Panc1 (cell line): ENCODE results near the gene HEXD. TPM values are rescaled to one million over a fixed set of nuclear protein-coding genes. Genes with fewer than 3 reads are reported as not detected.

Experiments used
- ATAC-seq: fragments of 200-7000 bp; cut with Tn5 transposase; 2 replicates; pipeline ENCODE4 v1.9.1; 2020; ENCODE audit warnings: mild to moderate bottlenecking, moderate library complexity
- BruUV-seq: library from RNA; stranded (reverse); fragments of 400-500 nt; replicated peaks from 2 replicates; lab custom pipeline; 2021; lab: Mats Ljungman, UMichigan
- CTCF ChIA-PET: fragments of 300-600 bp; sonication (Branson Sonifier 250); formaldehyde crosslinking; loops from one replicate; lab custom pipeline; 2022; ENCODE audit warnings: antibody characterized with exemption; lab: Charles Lee
- POLR2A ChIA-PET: fragments of 300-600 bp; sonication (Branson Sonifier 250); formaldehyde crosslinking; loops from one replicate; lab custom pipeline; 2022; ENCODE audit warnings: antibody characterized with exemption; lab: Charles Lee
- DNase-seq: peaks from one replicate; pipeline ENCODE4 v3.0.0-alpha.2; 2010; ENCODE audit warnings: low read depth, low spot score
- H3K27ac ChIP-seq: 2 replicates; pipeline ENCODE4 v1.5.1; 2011; ENCODE audit warnings: mild to moderate bottlenecking, low read length, inconsistent platforms
- H3K27me3 ChIP-seq: fragments of 200-500 bp; sonication (Bioruptor generic); 2 replicates; pipeline ENCODE4 v1.6.0; 2014; ENCODE audit warnings: low read length, inconsistent platforms; ENCODE audit not compliant: control insufficient read depth, insufficient read depth
- H3K36me3 ChIP-seq: fragments of 200-500 bp; sonication (Bioruptor generic); 2 replicates; pipeline ENCODE4 v1.5.1; 2014; ENCODE audit warnings: inconsistent platforms, mild to moderate bottlenecking, low read length, moderate library complexity; ENCODE audit not compliant: control insufficient read depth, insufficient read depth
- H3K4me1 ChIP-seq: 2 replicates; pipeline ENCODE4 v1.5.1; 2011; ENCODE audit warnings: inconsistent platforms, mild to moderate bottlenecking, low read length, moderate library complexity; ENCODE audit not compliant: control insufficient read depth, insufficient read depth
- H3K4me3 ChIP-seq, 2 experiments: 2 replicates each; pipeline ENCODE4 v1.5.1; 2011 to 2012; ENCODE audit warnings: low read depth in 2 of 2, low read length in 2 of 2, mild to moderate bottlenecking in 2 of 2, inconsistent platforms in 1 of 2, moderate library complexity in 1 of 2
- H3K9me3 ChIP-seq: fragments of 200-500 bp; sonication (Bioruptor generic); 2 replicates; pipeline ENCODE4 v1.5.1; 2014; ENCODE audit warnings: low read depth, mild to moderate bottlenecking, inconsistent platforms, low read length, moderate library complexity; ENCODE audit not compliant: control insufficient read depth, insufficient read depth
- CTCF ChIP-seq: fragments of 450-650 bp; IDR thresholded peaks from 2 replicates; pipeline ENCODE4 v1.5.1; 2017; ENCODE audit warnings: mild to moderate bottlenecking
- POLR2AphosphoS5 ChIP-seq: IDR thresholded peaks from 2 replicates; pipeline ENCODE4 v1.6.1; 2012; ENCODE audit warnings: mild to moderate bottlenecking, low read depth, low read length, moderate library complexity
- REST ChIP-seq, 2 experiments: IDR thresholded peaks; 2 replicates each; pipeline ENCODE4 v1.6.1; 2011 to 2012; ENCODE audit warnings: low read depth in 2 of 2, control low read depth in 1 of 2, low read length in 1 of 2, mild to moderate bottlenecking in 1 of 2, moderate library complexity in 1 of 2; ENCODE audit not compliant: insufficient read depth in 1 of 2
- SIN3A ChIP-seq: IDR thresholded peaks from 2 replicates; pipeline ENCODE4 v1.6.1; 2012; ENCODE audit warnings: low read depth, mild to moderate bottlenecking, low read length, moderate library complexity, borderline replicate concordance; ENCODE audit not compliant: insufficient read depth
- TCF7L2 ChIP-seq: IDR thresholded peaks from 2 replicates; pipeline ENCODE4 v1.6.1; 2011; ENCODE audit warnings: mild to moderate bottlenecking, low read depth, low read length, inconsistent platforms
- in situ Hi-C: cut with HindIII; loops from 2 replicates; pipeline ENCODE4 v1.10.0; 2016; ENCODE audit warnings: low sequenced_read_pairs, low pct_unique_long_range_greater_than_20kb
- intact Hi-C: fragments of 100-400 bp; cut with micrococcal nuclease; formaldehyde crosslinking; loops from one replicate; pipeline ENCODE4 v1.10.0; 2022; ENCODE audit not compliant: unreplicated experiment
- total RNA-seq: library from RNA; stranded (reverse); gene quantifications from one replicate; pipeline ENCODE4 v1.2.1, GENCODE V29; 2021; ENCODE audit not compliant: unreplicated experiment

HEXD gene
- total RNA-seq, 1 experiment from 2014 or later: 25.6 TPM

GRCh38 chr17:82446124-82446523 lies 28.0 kb downstream of the HEXD start:
- Histone ChIP-seq H3K36me3 (no peaks in the 10 kb centered on the region; the same call in 1 of the 2 replicates), H3K4me1 (peaks cover 23% of the 10 kb centered on the region), H3K4me3 (no peak overlapping the region), H3K9me3 (no peaks in the 10 kb centered on the region), H3K27me3 (no peaks in the 10 kb centered on the region), H3K27ac (no peak overlapping the region; the same call in 1 of the 2 replicates)
- ChIA-PET POLR2A (no interaction called here), CTCF (interaction anchor here (0.6 kb wide), 2 partner anchors 23 to 101 kb away, joined by 5 to 6 read pairs; no protein-coding TSS in a partner anchor)
- in situ Hi-C loops: no loop called here
- ATAC-seq (no peak), DNase-seq (no peak)
- intact Hi-C loops: no loop called here
- TF ChIP-seq POLR2AphosphoS5: no peak
- no peak for TF ChIP-seq CTCF
- TF ChIP-seq REST (IDR thresholded peaks at IDR 0.05; ENCODE audit: insufficient read depth in 1 of 2, low read depth in 2 of 2, low read length in 1 of 2): no peak
- TF ChIP-seq SIN3A: no peak
- no peak for TF ChIP-seq TCF7L2
- BruUV-seq: no TSS peak

GRCh38 chr17:82446649-82447048 lies 28.5 kb downstream of the HEXD start:
- no peak for ATAC-seq
- no peaks in the 10 kb centered on the region for H3K9me3 ChIP-seq
- intact Hi-C loops (no loop called here), in situ Hi-C loops (no loop called here)
- POLR2A ChIA-PET: no interaction called here
- no peak overlapping the region for H3K4me3 ChIP-seq
- H3K27me3 ChIP-seq: no peaks in the 10 kb centered on the region
- BruUV-seq: no TSS peak
- no peaks in the 10 kb centered on the region; the same call in 1 of the 2 replicates for H3K36me3 ChIP-seq
- TF ChIP-seq SIN3A (no peak), CTCF (no peak), TCF7L2 (no peak), REST (IDR thresholded peaks at IDR 0.05; ENCODE audit: insufficient read depth in 1 of 2, low read depth in 2 of 2, low read length in 1 of 2) (no peak), POLR2AphosphoS5 (no peak)
- CTCF ChIA-PET: interaction anchor here (0.6 kb wide), 1 partner anchor 100 kb away, joined by 6 read pairs; no protein-coding TSS in a partner anchor
- no peak for DNase-seq
- peaks cover 25% of the 10 kb centered on the region for H3K4me1 ChIP-seq
- H3K27ac ChIP-seq: no peak overlapping the region
